HL-60/S4 treated with retinoic acid at 250 ng/mL for 4 days and 3 days (cell line): Measurements from ENCODE around the gene DBNL.

Experiments used
- in situ Hi-C: fragments of 300-500 bp; cut with MboI; formaldehyde crosslinking; loops from 2 replicates; pipeline ENCODE4 v1.7.0; 2022; ENCODE audit warnings: low sequenced_read_pairs

DBNL gene

DNA sequence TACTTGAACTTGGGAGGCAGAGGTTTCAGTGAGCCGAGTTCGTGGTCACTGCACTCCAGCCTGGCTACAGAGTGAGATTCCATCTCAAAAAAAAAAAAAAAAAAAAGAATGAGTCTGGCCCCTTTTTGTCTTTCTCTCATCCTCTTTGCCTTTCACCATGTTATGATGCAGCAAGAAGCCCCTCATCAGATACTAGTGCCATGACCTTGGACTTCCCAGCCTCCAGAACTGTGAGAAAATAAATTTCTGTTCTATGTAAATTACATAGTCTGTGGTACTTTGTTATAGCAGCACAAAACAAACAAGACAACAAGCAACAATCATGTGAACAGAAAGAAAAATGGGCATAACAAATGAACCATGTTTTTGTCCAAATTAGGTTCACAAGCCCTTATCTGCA lies 2.3 kb upstream of the DBNL start:
- in situ Hi-C loops = no loop called here

DNA sequence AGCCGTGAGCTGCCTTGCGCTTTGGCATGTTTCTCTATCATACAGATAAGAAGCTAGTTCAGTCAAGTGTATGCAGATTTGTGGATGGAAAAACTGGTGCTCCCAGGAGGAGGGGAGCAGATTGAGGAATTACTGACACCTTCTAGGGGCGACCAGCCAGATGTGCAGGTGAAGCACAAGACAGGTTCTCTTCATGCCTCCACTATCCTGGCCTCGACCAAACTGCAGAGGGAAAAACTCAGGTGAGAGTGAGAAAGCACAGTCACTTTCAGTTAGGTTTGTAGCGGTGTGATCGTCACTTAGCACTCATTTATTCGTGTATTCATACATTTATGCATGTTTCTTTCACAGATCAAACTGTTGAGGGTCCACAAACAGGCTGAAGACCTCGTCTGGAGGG lies 600 bp upstream of the DBNL start:
- in situ Hi-C loops = no loop called here

DNA sequence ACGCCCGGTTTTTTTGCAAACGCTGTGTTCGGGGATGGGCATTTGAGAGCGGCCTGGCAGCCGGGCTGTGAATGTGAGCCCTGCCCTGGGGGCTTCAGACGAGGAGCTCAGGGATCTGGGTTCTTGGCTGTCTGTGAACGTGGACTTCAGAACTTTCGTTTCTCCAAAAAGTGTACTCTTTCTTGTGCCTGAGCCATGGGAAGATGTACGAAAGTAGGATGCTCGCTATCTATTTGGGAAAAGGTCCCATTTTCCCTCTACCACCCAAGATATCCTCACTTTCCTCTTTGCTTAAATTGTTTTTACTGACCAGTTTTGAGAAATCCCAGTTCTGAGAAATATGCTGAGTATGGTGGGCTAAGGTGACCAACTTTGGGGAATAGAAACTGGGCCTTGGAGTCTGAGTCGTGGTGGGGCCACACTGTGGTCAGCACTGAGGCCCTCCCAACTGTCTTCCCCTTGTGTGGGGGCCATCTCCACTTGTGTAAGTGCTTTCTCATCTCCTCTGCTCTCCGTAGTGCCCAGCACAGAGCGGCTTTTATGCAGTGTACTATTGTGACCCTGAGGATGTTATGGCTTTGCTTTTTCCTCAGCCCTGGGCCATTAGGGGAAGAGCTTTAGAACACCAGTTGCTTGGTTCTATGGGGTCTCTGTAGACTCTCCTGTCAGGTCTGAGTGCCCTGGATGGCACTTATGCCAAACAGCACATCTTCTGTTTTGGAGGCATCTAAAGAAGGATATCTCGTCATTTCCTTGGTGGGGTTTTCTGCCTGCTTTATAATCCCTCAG lies 918 bp downstream of the DBNL start:
- in situ Hi-C loops = no loop called here

DNA sequence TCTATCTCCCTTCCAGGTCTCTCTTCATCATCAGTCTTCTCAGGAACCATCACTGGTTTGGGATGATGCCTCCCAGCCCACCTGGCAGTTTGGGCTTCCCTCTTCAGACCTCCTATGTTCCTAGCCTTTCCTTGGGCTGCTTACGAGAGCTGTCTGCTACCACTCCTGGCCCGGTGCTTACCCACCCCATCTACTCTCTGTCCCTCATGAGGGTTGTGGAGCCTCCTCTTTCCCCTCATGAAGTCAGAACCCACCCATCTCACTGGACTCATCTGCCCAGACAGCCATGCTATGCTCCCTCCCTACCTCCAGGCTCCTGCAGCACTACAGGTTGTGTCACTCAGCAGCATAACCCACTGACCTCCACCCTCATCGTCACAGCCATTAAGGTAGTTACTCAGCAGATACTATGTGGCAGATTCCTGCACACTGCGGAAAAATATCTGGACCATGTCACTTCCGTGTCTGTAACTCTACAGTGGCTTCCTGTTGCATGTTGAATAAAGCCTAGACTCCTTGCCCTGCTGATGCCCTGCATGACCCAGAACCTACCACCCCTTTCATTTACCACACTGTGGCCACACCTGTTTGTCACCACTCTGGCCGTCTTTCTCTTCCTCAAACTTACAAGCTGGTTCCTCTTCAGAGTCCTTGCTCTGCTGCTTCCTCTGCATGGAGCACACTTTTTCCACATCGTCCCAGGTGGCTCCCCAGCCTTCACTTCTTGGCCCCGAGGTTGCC lies 2.0 kb downstream of the DBNL start:
- in situ Hi-C loops = no loop called here

DNA sequence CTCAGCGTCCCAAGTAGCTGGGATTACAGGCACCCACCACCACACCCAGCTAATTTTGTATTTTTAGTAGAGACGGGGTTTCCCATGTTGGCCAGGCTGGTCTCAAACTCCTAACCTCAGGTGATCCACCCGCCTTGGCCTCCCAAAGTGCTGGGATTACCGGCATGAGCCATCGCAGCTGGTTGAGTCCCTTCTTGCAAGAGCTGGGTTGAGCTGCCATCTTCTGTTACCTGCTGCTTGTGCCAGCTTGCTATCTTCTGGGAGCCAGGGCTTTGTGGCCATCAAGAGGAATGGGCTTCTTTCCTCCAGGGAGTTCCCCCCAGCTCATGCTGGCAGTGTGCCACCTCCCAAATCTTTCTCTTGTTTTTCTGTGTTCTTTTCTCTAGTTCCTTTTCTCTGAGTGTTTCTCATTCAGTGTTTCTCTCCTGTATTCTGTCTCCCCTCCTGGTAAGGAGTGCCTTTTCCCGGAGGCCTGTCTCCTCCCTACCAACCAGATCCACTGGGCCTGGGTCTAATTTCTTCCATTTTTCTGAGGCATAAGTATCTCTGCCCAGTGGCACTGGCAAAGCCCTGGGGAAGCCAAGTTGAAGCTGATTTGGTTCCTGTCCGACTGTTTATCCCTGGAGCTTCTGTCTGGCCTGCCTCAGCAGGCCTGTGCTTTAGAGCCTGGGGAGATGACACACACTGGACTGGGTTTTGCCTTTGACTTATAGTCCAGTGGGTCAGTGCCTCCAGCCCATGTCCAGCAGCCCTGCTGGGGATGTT lies 3.7 kb downstream of the DBNL start:
- in situ Hi-C loops = no loop called here

DNA sequence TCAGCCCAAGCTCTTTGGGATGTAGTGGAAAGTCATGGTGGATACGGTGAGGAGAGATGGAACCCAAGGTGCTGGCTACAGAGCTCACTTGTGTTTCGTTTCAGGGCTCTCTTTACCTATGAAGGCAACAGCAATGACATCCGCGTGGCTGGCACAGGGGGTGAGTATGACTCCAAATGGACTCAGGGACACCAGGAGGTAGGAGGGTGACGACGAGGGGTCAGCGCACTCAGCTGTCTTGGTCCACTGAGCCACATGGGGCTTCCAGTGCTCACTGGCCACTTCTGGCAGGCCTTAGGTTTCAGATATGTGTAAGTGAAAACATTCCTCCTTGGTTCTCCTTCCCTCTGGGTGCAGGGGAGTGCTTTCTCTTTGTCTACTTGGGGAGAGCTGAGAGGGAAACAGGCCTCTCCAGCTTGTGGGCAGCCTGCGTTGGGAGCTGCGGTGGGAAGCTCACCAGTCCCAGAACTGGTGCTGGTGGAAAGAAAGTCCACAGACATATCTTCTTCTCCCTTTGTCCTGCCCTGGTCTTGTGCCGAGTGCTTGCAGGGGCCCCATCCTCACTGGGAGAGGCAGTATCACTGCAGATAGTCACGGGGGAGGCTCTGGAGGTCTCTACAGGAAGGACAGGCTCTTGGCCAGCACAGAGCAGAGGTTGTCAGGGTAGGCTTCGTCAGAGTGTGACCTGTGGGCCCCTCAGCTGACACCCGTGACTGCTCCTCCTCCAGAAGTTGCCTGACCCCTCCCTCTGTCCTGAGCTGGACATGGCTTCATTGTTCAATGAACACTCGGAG lies 5.8 kb downstream of the DBNL start:
- in situ Hi-C loops = no loop called here

DNA sequence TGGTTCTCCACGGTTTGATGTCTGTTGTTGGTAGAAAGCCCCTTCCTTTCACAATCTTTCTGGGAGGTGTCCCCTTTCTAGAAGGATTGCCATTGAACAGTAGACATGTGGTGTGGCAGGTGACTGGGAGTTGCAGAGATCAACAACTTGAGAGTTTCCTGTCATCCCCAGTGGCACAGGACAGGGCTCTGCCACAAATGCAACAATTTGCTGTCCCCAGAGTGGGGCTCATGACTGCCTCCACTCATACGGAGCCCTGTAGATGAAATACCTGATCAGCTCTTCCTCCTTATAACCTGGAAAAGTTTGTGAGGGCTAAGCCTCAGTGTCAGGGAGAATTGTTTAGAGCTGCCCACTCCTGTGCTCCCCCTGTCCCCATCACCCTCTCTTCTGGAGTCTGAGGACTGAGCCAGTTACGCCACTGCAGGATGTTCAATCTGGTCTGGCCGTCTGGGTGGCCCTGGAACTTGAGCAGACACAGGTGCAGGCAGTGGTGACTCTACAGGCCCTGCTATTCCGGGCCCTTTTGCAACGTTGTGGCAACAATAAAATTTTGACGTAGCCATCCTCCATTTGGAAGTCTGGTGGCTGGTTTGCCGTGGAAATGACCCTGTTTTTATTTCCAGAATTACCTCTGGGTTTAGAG lies 6.5 kb downstream of the DBNL start:
- in situ Hi-C loops = no loop called here

DNA sequence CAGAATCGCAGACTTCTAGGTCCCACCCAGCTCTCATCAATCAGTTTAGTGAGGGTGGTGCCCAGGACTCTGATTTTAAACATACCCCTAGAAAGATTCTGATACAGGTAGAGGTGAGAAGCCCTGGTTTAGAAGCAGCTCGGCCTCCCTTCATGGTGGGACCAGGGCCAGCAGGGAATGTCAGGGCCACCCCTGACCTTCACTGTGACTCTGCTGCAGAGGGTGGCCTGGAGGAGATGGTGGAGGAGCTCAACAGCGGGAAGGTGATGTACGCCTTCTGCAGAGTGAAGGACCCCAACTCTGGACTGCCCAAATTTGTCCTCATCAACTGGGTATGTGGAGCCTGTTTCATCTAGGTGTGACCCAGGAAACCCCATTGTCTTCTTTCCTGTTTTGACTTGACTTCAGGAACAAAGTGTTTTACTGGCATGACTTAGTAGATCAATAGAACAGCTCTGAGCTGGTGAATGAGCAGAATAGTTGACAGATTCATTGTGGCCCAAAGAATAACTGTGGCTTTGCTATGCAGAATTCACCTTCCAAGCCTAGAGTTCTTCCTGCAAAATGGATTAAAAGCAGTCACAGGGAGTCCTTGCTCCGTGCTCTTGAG lies 7.2 kb downstream of the DBNL start:
- in situ Hi-C loops = no loop called here

DNA sequence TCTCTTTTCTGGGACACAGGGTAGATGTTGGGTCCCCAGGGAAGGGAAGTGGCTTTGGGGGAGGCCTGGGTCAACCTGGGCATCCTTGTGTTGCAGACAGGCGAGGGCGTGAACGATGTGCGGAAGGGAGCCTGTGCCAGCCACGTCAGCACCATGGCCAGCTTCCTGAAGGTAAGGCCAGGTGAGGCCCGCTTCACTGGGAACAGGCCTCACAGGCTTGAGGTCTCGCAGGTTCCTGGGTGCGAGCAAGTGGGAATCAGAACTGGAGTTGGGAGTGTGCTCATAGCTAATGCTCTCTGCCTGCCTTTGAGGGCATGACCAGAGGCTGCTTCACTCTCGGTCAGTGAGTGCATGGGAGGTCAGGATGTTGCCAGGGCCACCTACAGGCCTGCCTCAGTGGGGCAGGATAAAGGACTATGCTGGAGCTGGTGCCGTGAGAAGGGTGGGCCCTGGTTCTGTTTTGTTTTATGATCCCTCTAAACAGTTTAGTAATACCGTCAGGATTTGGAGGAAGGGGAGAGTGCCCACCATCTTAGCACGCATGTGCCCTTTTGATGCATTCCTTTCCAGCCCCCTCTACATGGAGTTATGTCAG lies 8.4 kb downstream of the DBNL start:
- in situ Hi-C loops = no loop called here

DNA sequence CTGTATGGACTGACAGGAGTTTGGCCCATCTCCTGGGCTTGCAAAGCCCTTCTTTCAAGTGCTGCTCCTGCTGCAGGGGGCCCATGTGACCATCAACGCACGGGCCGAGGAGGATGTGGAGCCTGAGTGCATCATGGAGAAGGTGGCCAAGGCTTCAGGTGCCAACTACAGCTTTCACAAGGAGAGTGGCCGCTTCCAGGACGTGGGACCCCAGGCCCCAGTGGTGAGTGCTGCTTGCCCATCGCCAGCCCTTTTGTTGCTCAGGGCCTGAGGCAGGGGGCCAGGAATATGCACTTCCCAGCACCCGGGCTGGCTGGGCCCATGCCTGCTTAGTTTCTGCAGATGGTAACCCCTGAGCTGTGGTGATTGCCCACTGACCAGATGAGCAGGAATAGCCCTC lies 12.2 kb downstream of the DBNL start:
- in situ Hi-C loops = no loop called here

DNA sequence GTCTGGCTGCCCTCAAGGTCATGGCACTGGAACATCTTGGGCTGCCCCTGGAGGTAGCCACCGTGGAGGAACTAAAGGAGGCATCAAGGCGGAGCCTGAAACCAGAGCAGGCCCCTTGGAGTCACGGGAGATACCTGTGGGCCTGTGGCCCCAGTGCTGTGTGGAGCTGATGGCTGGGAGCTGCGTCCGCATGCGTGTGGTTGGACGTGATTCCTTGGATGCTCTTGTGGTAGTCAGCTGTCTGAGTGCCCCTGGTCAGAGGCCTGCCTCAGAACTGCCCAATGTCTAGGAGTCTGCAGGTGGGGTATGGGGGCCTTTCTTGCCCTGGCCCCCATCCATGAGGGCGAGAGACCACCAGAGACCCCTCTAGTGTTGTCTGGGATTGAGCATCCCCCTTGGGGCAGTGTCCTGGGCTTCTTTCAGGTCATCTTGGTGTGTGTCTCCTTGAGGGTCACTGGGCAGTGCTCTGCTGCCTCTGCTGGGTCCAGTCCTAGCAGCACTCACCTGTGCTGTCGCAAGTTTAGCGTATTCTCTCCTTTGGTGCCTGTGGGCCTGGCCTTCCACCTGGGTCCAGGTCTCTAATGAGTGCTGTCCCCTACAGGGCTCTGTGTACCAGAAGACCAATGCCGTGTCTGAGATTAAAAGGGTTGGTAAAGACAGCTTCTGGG lies 12.8 kb downstream of the DBNL start:
- in situ Hi-C loops = no loop called here

DNA sequence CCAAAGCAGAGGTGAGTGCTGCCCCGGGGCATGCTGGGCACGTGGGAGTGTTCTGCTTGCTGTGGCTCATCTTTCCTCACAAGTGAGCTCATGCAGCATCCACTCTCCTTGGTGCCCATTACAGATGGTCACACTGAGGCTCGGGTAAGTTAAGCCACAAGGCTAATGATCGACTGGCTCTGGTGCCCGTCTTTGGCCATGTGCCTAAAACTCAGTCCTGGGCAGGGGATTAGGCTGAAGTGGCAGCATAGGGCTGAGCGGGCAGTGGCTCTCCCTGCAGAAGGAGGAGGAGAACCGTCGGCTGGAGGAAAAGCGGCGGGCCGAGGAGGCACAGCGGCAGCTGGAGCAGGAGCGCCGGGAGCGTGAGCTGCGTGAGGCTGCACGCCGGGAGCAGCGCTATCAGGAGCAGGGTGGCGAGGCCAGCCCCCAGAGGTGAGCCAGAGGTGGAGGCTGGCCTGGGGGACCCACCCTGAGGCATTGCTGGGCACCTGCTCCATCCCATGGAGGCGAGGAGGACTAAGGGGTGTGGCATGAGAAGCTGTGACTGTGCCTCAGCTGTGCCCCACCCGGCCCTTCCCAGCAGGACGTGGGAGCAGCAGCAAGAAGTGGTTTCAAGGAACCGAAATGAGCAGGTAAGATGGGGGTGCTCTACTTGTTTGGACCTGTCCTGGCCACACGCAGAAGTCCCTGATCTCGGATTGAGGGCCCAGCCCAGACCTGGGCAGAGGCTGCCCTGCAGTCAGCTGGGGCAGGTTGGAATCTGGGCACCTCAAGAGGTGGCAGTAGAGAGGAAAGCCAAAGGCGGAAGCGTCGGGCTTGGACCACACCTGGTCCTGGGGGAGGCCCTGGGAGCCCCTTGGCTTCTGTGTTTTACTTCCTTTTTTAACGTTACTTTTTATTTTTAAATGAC lies 13.6 kb downstream of the DBNL start:
- in situ Hi-C loops = no loop called here

DNA sequence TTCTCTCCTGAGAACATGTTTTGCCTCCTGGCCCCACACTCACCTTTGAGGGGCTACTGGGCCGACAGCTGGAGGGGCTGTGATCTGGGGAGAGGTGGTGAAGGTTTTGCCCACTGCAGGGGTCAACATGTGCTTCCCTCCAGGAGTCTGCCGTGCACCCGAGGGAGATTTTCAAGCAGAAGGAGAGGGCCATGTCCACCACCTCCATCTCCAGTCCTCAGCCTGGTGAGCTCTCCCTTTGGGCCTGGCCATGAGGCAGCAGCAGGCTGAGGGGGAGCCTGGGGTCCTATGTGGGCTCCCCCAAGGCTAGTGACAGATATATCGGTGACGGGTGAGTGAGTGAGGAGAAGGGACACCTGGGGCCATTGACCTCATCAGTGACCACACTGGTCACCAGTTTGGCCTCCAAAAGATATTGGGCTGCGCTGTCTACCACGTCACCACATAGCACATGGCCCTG lies 14.3 kb downstream of the DBNL start:
- in situ Hi-C loops = no loop called here

DNA sequence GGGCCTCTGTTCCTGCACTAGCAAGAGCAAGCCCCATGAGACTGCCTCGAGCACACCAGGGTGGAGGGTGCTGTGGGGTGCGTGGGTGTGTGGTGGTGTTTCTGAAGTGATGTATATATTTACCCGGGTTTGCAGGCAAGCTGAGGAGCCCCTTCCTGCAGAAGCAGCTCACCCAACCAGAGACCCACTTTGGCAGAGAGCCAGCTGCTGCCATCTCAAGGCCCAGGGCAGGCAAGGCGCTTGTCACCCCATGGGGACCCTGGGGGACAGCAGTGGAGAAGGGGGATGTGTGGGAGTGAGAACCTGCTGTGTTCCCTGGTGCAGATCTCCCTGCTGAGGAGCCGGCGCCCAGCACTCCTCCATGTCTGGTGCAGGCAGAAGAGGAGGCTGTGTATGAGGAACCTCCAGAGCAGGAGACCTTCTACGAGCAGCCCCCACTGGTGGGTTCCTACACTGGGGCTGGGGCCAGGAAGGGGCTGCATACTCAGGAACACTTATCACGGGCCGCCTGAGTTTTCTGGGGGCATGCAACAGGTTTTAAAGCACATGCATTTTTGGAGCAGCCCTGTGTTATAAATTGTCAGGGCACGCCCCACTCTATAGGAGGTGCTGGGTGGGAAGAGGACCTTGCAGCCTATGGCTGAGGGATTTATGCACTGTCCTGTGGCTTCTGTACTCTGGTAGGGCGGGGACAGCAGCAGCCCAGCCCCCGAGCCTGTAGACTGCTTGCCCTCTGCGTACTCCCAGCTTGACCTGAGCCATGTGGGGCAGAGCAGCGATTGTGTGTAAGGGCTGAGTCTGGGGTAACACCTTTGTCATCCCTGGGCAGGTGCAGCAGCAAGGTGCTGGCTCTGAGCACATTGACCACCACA lies 15.0 kb downstream of the DBNL start:
- in situ Hi-C loops = no loop called here

DNA sequence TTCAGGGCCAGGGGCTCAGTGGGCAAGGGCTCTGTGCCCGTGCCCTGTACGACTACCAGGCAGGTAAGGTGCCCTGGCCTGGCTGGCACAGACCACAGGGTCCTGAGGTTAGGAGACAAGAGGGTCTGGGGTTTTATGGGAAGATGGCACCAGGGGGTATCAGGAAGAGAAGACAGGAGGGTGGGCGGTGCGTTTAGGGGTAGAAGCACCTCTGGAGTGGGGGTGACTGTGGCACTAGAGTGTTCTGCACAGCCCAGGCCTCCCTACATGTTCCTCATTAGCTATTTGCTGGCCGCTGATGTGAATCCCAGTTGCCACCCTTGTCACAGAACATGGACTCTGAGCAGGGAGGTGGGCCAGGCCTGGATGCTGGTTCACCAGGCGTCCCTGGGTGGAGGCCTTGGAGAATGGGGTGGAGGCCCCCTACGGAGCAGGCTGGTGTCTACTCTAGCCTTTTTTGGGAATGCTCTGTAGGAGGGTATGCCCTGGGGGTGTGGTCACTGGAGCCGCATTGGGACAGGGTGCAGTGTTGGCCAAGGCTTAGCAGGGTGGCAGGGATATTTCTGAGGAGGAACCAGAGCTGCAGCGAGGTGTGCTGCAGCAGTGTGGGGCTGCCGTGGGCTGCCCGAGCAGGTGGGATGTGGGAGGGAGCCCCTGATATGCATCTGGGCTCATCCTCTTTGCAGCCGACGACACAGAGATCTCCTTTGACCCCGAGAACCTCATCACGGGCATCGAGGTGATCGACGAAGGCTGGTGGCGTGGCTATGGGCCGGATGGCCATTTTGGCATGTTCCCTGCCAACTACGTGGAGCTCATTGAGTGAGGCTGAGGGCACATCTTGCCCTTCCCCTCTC lies 15.8 kb downstream of the DBNL start:
- in situ Hi-C loops = no loop called here
